HepG2 (cell line): ENCODE data around the gene CYB5R2. TPM values are rescaled to one million over a fixed set of nuclear protein-coding genes. Genes with fewer than 3 reads are reported as not detected.

Experiments
- ATAC-seq: fragments of 200-7000 bp; cut with Tn5 transposase; 3 replicates; pipeline ENCODE4 v1.9.1; 2020; ENCODE audit warnings: mild to moderate bottlenecking, moderate library complexity
- BruUV-seq: library from RNA; stranded (reverse); fragments of 400-500 nt; replicated peaks from 2 replicates; lab custom pipeline; 2021; lab: Mats Ljungman, UMichigan
- CTCF ChIA-PET: fragments of 300-600 bp; formaldehyde crosslinking; extraction: SDS; loops from one replicate; lab custom pipeline; 2021; ENCODE audit warnings: low total read pairs, inconsistent platforms, low intra/inter-chr PET ratio; lab: Yijun Ruan, JAX
- POLR2A ChIA-PET: fragments of 350-600 bp; sonication (Branson Sonifier 250); formaldehyde crosslinking; loops from one replicate; lab custom pipeline; 2020; ENCODE audit warnings: antibody characterized with exemption, inconsistent platforms; lab: Yijun Ruan, JAX
- DNase-seq: peaks from one replicate; pipeline ENCODE4 v3.0.0-alpha.2; 2015; ENCODE audit warnings: low spot score
- FAIRE-seq: peaks from 3 replicates; lab custom pipeline; 2011; peaks lifted over from hg19 to GRCh38; lab: Jason Lieb, UNC
- H2AFZ ChIP-seq: one replicate; pipeline ENCODE4 v1.6.1; 2011; ENCODE audit warnings: low read length, inconsistent platforms
- H3K27ac ChIP-seq: fragments of 300-600 bp; 3 replicates; pipeline ENCODE4 v1.8.0; 2011; ENCODE audit warnings: mixed run types, mild to moderate bottlenecking, mixed read lengths, low read length, inconsistent platforms; ENCODE audit not compliant: insufficient read depth; ENCODE audit errors: extremely low read length
- H3K27me3 ChIP-seq, 2 experiments: fragments of 200-600 bp in 1 of 2; 2 replicates in 1 of 2; 3 replicates in 1 of 2; pipeline versions ENCODE4 v1.6.0 to v1.8.0; 2011; ENCODE audit warnings: low read length in 2 of 2, mild to moderate bottlenecking in 2 of 2, moderate library complexity in 2 of 2, inconsistent platforms in 1 of 2; ENCODE audit not compliant: insufficient read depth in 2 of 2, control insufficient read depth in 1 of 2
- H3K36me3 ChIP-seq, 2 experiments: fragments of 200-600 bp in 1 of 2; replicated peaks in 1 of 2; 2 replicates in 1 of 2; 3 replicates in 1 of 2; pipeline versions ENCODE4 v1.5.1 to v1.8.0; 2011; ENCODE audit warnings: low read length in 2 of 2, inconsistent platforms in 1 of 2; ENCODE audit not compliant: insufficient read depth in 2 of 2, control insufficient read depth in 1 of 2
- H3K4me1 ChIP-seq: 2 replicates; pipeline ENCODE4 v1.5.1; 2012; ENCODE audit warnings: low read length, inconsistent platforms; ENCODE audit not compliant: insufficient read depth
- H3K4me2 ChIP-seq: 2 replicates; pipeline ENCODE4 v1.6.0; 2011; ENCODE audit warnings: low read depth, low read length, inconsistent platforms
- H3K4me3 ChIP-seq, 3 experiments: fragments of 200-600 bp in 1 of 3; sonication (generic), shearing (Covaris generic) in 1 of 3; replicated peaks in 1 of 3; 2 replicates each; pipeline ENCODE4 v1.5.1; 2011 to 2016; ENCODE audit warnings: low read length in 3 of 3, inconsistent platforms in 2 of 3, low read depth in 2 of 3, mild to moderate bottlenecking in 2 of 3, control low read depth in 1 of 3, mixed read lengths in 1 of 3; ENCODE audit not compliant: insufficient read depth in 1 of 3
- H3K79me2 ChIP-seq: one replicate; pipeline ENCODE4 v1.6.1; 2011; ENCODE audit warnings: low read length, inconsistent platforms; ENCODE audit not compliant: insufficient read depth
- H3K9ac ChIP-seq: 2 replicates; pipeline ENCODE4 v1.6.0; 2011; ENCODE audit warnings: mild to moderate bottlenecking, low read depth, low read length, inconsistent platforms; ENCODE audit not compliant: insufficient read depth
- H3K9me3 ChIP-seq: 2 replicates; pipeline ENCODE4 v1.5.1; 2012; ENCODE audit warnings: mild to moderate bottlenecking, low read length
- H4K20me1 ChIP-seq: 2 replicates; pipeline ENCODE4 v1.6.0; 2011; ENCODE audit warnings: inconsistent platforms, mild to moderate bottlenecking, low read length, moderate library complexity; ENCODE audit not compliant: insufficient read depth
- ELF3 ChIP-seq: IDR thresholded peaks from 2 replicates; pipeline ENCODE4 v1.6.1; 2016; ENCODE audit warnings: missing genetic modification reagents, missing compliant biosample characterization
- MAFF ChIP-seq: IDR thresholded peaks from 2 replicates; pipeline ENCODE4 v1.6.1; 2011; ENCODE audit warnings: low read depth, low read length, improper control_type of control experiment
- MAFK ChIP-seq, 2 experiments: IDR thresholded peaks in 1 of 2; conservative IDR thresholded peaks in 1 of 2; 2 replicates each; pipeline ENCODE4 v1.6.1; 2011; ENCODE audit warnings: improper control_type of control experiment in 2 of 2, low read length in 2 of 2
- NONO ChIP-seq, 2 experiments: fragments of 450-650 bp in 1 of 2; sonication (generic) in 1 of 2; formaldehyde crosslinking in 1 of 2; IDR thresholded peaks in 1 of 2; conservative IDR thresholded peaks in 1 of 2; 2 replicates each; pipeline versions ENCODE4 v1.6.1 to v1.8.0; 2017 to 2022; ENCODE audit warnings: mild to moderate bottlenecking in 1 of 2, missing genetic modification reagents in 1 of 2, moderate library complexity in 1 of 2
- WGBS: methylation state at CpG from one replicate; pipeline ENCODE4 v1.1.6; 2017; ENCODE audit warnings: low lambda C conversion rate; 5-methylcytosine and 5-hydroxymethylcytosine counted together
- in situ Hi-C: cut with HindIII; loops from 2 replicates; pipeline ENCODE4 v1.10.0; 2017; ENCODE audit warnings: low pct_unique_long_range_greater_than_20kb; ENCODE audit not compliant: extremely low pct_ligation_motif_present
- intact Hi-C: fragments of 100-400 bp; cut with micrococcal nuclease; formaldehyde crosslinking; loops from one replicate; pipeline ENCODE4 v1.10.0; 2022; ENCODE audit not compliant: unreplicated experiment
- polyA plus RNA-seq, 8 experiments: library from polyadenylated mRNA; depleted of rRNA in 3 of 8; stranded (reverse) in 7 of 8; unstranded in 1 of 8; fragments of >200 nt; fragmentation: Illumina TruSeq in 4 of 8; extraction: Trizol in 4 of 8; gene quantifications; 2 replicates each; pipeline versions ENCODE4 v1.2.1 to v1.2.3, GENCODE V29; 2011 to 2016; ENCODE audit warnings: low read depth in 4 of 8, missing spikeins in 1 of 8, mixed read lengths in 1 of 8; ENCODE audit not compliant: insufficient read depth in 1 of 8
- total RNA-seq, 5 experiments: library from RNA; depleted of rRNA; stranded (reverse); fragments of >200 nt; fragmentation: Illumina TruSeq; extraction: Trizol; gene quantifications; 2 replicates each; pipeline ENCODE4 v1.2.3, GENCODE V29; 2016; ENCODE audit warnings: low read depth in 1 of 5
- TF ChIP-seq, protein P1 (sequence below): sonication (generic); formaldehyde crosslinking; IDR thresholded peaks from 2 replicates; pipeline ENCODE4 v1.4.0; 2020; ENCODE audit warnings: low read depth, missing genetic modification reagents

The CYB5R2 gene
- total and polyA plus RNA-seq, 2 of the 13 experiments (the other 11 are each of a cell fraction or from before 2014, with no cell fraction given): 0.40 to 0.51 TPM

DNA sequence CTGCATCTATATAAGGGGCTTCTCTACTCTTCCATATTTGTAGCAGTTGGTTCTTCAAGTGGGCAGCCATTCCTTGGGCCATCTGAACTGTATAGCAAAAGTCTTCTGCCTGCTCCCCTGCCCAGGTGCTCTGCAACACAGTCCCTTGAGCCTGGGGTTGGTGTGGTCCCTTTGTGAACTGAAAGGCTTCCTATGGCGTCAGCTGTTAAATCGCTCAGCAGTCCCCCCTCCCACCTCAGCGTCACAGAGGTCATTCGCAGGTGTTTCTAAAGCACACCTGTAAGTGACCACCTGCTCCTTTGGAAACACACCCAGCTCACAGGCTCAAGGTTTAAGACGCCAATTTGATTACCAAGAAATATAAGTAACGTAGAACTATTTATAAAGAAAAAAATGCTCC, 37.0 kb downstream of the CYB5R2 start (continued):
- TF ChIP-seq, protein P1, sequence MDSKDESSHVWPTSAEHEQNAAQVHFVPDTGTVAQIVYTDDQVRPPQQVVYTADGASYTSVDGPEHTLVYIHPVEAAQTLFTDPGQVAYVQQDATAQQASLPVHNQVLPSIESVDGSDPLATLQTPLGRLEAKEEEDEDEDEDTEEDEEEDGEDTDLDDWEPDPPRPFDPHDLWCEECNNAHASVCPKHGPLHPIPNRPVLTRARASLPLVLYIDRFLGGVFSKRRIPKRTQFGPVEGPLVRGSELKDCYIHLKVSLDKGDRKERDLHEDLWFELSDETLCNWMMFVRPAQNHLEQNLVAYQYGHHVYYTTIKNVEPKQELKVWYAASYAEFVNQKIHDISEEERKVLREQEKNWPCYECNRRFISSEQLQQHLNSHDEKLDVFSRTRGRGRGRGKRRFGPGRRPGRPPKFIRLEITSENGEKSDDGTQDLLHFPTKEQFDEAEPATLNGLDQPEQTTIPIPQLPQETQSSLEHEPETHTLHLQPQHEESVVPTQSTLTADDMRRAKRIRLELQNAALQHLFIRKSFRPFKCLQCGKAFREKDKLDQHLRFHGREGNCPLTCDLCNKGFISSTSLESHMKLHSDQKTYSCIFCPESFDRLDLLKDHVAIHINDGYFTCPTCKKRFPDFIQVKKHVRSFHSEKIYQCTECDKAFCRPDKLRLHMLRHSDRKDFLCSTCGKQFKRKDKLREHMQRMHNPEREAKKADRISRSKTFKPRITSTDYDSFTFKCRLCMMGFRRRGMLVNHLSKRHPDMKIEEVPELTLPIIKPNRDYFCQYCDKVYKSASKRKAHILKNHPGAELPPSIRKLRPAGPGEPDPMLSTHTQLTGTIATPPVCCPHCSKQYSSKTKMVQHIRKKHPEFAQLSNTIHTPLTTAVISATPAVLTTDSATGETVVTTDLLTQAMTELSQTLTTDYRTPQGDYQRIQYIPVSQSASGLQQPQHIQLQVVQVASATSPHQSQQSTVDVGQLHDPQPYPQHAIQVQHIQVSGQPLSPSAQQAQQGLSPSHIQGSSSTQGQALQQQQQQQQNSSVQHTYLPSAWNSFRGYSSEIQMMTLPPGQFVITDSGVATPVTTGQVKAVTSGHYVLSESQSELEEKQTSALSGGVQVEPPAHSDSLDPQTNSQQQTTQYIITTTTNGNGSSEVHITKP (CRISPR knock-in tag): no peak
- no peak for TF ChIP-seq NONO (IDR thresholded peaks at IDR 0.05)
- no peak for TF ChIP-seq NONO (CRISPR knock-in tag; conservative IDR thresholded peaks at IDR 0.05)

DNA sequence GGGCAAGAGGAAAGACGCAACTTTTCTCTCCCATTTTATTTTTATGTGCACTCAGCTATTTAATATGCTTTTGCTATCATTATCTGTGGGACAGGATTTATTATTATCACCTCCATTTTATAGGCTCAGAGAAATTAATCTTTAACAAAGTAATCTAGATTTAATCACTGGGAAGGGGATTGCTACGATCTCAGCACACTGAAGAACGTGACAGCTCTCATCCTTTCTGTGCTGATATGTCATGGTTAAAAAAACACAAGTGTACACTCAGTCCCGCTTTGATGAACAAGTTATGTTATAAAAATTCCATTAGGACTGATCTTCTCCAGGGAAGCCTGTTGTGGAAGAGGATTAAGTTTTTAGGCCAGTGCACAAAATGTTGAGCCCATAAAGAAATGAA, 37.6 kb downstream of the CYB5R2 start:
- peaks cover 7% of the 10 kb centered on the region for H3K4me1 ChIP-seq
- ChIA-PET CTCF (no interaction called here), POLR2A (no interaction called here)
- H3K36me3 ChIP-seq: peaks cover 27 to 91% of the 10 kb centered on the region in 2 experiments
- DNase-seq: no peak
- 0 out of 4 replicates have a peak, but pooled peaks of 1 of the 2 experiments have one; percentile 7 for TF ChIP-seq MAFK (conservative IDR thresholded peaks at IDR 0.05 in 1 of 2, IDR thresholded peaks at IDR 0.05 in 1 of 2; ENCODE audit: low read length in 2 of 2)
- no peak for TF ChIP-seq ELF3 (CRISPR knock-in tag)
- 0 out of 2 replicates have a peak, but pooled peaks have one; percentile 16 for TF ChIP-seq MAFF
- in situ Hi-C loops: no loop called here
- H3K9ac ChIP-seq: no peak overlapping the region
- ATAC-seq: no peak
- no peaks in the 10 kb centered on the region for H3K27me3 ChIP-seq
- H3K9me3 ChIP-seq: no peaks in the 10 kb centered on the region
- H3K79me2 ChIP-seq: no peaks in the 10 kb centered on the region
- no peak overlapping the region for H3K4me2 ChIP-seq
- FAIRE-seq: no peak
- no peak overlapping the region for H2AFZ ChIP-seq
- BruUV-seq: TSS peak; percentile 11
- no peaks in the 10 kb centered on the region for H4K20me1 ChIP-seq
- intact Hi-C loops: no loop called here
- 95% methylated on average over 4 of the region's 4 CpGs for WGBS
- H3K27ac ChIP-seq: no peak overlapping the region
- H3K4me3 ChIP-seq: no peak overlapping the region
